UCSD-AML1 (cell line): ENCODE data around the gene NID1.
"Not testable (repeated sequence)": the region's sequence is repeated elsewhere in the genome, so short reads cannot be mapped to it uniquely, and the experiment has no call there.

Experiments used
- DNase-seq: peaks from one replicate; lab custom pipeline; 2025; ENCODE audit not compliant: unreplicated experiment; lab: John Stamatoyannopoulos, UW

The NID1 gene

DNA sequence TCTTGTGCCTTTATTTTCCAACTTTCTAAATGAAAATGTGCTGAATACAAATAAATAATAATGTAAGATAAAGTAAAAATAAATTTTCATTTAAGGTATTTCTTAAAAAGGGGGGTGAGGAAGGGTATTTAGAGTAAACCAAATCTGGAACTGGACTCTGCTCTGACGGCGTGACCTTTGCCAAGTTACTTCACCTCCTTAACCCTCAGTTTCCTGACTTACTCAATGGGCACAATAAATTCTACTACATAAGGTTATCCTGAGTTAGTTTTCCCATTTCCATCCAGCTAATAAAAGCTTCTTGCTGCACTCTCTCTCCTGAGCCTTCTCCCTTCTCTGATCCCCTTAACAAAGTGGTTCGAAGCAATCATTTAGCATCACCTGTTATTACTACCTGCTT, 93.9 kb downstream of the NID1 start:
- DNase-seq, result no peak

DNA sequence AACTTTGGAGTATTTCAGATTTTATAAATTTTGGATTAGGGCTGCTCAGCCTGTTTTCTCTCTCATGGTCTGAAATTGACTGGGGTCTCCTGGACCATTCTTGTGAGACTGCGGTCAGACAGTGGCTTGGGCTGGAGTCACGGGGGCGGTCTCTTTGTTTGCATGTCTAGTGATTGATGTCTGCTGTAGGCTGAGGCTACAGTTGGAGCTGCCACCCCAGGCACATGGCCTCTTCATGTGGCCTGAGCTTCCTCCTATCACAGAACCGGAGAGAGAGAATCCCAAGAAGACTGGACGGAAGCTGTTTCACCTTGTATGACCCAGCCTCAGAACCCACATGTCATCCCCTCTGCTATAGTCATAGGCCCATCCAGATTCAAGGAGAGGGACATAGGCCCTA, 96.1 kb downstream of the NID1 start:
- no peak for DNase-seq

- DNase-seq, result not testable (repeated sequence)
These were observed 98.8 kb downstream of the NID1 start for GRCh38 chr1:235966134-235966533.

DNA sequence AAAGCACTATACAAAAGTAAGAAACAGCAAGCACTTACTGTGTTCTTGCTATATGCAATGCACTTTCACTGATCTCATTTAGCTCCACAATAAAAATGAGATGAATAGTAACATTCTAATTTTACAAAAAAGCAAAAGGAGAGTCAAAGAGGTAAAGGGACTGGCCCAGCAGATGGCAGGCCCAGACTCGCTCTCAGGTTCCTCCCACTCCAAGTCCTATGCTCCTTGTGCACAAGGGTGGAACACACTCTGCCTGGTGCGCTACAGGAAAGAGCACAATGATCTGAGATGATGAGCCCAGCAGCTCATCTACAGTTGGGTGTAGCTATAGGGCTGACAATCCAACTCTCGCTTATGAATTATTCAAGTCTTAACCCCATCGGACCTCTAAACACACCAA, 104.1 kb downstream of the NID1 start:
- DNase-seq, result no peak

DNA sequence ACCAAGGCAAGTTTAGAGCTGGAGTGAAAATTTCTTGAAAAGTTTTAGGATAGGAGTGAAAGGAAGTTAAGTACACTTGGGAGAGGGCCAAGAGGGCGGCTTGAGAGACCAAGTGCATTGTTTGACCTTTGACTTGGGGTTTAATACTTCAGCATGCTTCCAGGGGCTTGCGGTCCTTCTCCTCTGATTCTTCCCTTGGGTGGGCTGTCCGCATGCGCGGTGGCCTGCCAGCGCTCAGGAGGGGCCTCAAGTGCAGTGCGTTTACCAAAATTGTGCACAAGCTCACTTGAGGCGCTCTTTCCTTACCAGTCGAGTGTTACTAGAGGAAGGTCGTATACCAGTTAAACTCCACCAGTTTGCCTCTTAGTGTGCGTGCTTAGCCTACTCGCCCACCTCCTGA, 106.9 kb downstream of the NID1 start:
- DNase-seq, result no peak

DNA sequence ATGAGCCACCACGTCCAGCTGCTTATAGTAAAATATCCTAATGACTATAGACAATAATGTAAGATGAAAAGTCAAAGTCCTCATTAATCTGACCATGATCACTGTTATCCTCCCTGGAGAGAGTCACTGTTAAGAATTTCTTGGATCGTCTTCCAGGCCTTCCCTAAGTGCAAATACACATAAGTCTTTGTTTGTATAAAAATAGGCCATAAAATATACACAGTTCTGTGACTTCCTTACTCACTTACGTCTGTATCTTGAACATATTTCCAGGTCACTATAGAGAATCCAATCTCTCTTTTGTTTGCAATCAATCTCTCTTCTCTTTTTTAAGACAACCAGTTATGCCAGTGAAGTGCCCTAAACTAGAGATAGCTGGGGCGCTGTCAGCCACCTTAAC, 109.1 kb downstream of the NID1 start:
- DNase-seq, result no peak

GRCh38 chr1:235954306-235955283, 110.3 kb downstream of the NID1 start:
- peak; percentile 74 for DNase-seq

DNA sequence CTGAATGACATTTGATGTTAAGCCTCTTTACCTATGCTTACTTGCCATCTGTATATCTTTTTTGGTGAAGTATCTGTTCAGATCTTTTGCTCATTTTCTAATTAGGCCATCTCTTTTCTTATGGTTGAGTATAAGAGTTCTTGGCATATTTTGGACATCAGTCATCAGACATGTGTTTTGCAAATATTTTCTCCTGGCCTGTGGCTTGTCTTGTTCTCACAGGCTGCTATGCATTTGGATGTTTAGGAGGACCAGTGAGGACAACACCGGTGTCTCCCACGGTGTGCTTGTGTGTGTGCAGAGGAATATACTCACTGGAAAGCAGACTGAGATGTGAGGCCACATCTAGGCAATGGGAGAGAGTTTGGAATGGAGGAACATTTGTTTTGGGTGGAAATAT, 111.1 kb downstream of the NID1 start:
- no peak for DNase-seq

GRCh38 chr1:235952950-235953615, 111.8 kb downstream of the NID1 start:
- DNase-seq, result no peak

GRCh38 chr1:235951661-235952060, 113.2 kb downstream of the NID1 start:
- DNase-seq, result no peak

DNA sequence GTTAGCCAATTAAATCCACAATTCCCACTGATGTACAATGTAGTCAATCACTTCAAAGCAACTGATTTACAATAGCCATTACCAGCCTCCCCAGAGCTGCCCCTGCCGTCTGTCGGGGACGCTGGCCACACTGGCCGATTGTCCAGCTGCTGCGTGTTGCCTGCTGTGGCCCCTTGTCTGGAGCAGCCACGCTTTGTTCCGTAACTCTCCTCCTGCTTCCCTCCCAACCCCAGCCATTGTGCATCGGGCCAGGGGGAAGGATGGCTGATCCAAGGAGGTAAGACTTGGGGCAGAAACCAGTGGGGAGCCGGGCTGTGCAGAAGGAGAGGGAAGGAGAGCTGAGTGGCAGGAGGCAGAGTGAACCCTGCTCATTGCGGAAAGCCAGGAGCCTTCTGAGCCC, 114.6 kb downstream of the NID1 start:
- no peak for DNase-seq

- no peak for DNase-seq
These were observed 116.0 kb downstream of the NID1 start for GRCh38 chr1:235948774-235949427.

GRCh38 chr1:235947989-235948388, 116.9 kb downstream of the NID1 start:
- no peak for DNase-seq

GRCh38 chr1:235946571-235946981, 118.3 kb downstream of the NID1 start:
- no peak for DNase-seq

DNA sequence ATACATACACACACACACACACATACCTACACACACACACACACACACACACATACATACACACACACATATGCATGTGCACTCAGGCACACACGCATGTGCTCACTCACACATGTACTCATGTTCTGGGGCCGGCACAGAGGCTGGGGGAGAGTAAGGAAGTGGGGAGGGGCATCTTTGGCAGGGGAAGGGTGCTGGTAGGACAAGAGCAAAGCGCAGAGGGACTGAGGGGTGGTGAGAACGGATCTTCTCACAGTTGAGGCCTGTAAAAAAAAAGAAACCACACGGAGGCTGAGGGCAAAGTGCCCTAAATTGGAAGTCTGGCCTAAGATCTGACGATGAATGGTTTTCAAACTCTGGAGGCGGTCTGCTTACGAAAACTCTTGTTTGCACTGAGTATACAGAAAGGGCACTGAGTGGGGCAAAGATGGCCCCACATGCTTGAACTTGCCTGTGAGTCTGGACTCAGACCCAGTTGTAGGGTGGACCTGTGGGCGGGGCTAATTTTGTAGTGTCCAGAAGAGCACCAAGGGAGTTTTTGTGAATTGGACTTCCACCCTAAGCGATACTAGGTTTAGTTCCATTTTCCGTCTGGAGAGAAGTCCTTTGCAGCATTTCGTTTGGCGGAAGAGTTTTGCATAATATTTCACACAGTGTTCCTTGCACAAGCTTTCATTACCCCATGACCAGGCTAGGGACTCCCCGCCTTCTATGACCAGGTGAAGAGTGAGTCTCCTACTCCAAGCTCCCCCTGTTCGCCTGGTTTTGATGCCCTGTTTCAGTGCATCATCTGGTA, 118.9 kb downstream of the NID1 start:
- DNase-seq, result no peak

- DNase-seq, result no peak
These were observed 121.2 kb downstream of the NID1 start for GRCh38 chr1:235943581-235944114.

- DNase-seq, result no peak
These were observed 121.8 kb downstream of the NID1 start for GRCh38 chr1:235942979-235943575.

DNA sequence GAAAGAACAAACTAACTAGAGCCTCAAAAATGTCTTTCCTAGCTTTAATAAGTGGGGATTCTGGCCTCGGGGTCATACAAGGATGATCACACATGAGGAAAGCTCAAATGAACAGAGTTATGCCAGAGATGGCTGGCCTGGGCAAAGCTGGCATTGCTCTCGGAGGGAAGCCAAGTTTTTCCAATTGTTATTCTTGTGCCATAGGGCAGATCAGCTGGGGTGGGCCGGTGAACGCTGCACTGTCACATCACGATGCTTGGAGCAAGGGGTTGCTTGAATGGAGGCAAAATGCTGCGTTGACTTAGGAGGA, 122.3 kb downstream of the NID1 start:
- DNase-seq, result no peak

- DNase-seq, result no peak
These were observed 122.8 kb downstream of the NID1 start for GRCh38 chr1:235941876-235942624.

DNA sequence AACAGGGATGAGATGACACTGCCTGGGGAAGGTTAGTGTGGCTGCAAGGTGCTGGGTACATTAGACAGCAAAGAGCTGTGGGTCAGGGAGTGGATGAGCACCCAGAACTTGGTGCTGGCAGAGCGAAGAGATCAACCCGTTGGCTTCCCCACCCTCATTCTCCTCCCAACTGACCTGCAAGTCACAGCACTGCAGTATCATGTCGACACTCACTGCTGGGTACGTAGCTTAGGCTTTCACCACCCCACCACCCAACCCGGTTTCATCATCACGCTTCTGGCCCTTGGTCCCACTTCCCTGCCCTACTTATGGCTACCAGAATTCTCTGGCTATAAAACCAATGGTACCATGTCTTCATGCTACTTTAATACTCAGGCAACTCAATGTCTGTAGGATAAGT, 124.6 kb downstream of the NID1 start:
- DNase-seq, result no peak
